ENCODE results near the gene SLC7A9.

The SLC7A9 gene

GRCh38 chr19:32876236-32876918 is 6.8 kb upstream of the SLC7A9 start:
- Histone ChIP-seq H2AFZ (no peak overlapping the region), H3K4me3 (ENCODE audit: low read depth, low read length) (no peak overlapping the region), H3K9ac (no peak overlapping the region), H3K27me3 (ENCODE audit: control insufficient read depth, insufficient read depth, low read length) (no peaks in the 10 kb centered on the region), H3K4me1 (no peaks in the 10 kb centered on the region), H3K79me2 (no peaks in the 10 kb centered on the region), H3K9me3 (ENCODE audit: control insufficient read depth, low read length) (no peaks in the 10 kb centered on the region), H3K4me2 (ENCODE audit: low read length) (no peak overlapping the region), H3K27ac (no peak overlapping the region), H3K36me3 (ENCODE audit: control insufficient read depth, insufficient read depth, low read length) (no peaks in the 10 kb centered on the region)
- no peak for TF ChIP-seq CTCF (IDR thresholded peaks at IDR 0.05)

- no peaks in the 10 kb centered on the region for H3K4me1 ChIP-seq
- H3K36me3 ChIP-seq (ENCODE audit: control insufficient read depth, insufficient read depth, low read length), result no peaks in the 10 kb centered on the region
- no peak for TF ChIP-seq CTCF (IDR thresholded peaks at IDR 0.05)
Measured at GRCh38 chr19:32875428-32875827, 5.9 kb upstream of the SLC7A9 start.

GRCh38 chr19:32874605-32875004 is 5.0 kb upstream of the SLC7A9 start:
- Histone ChIP-seq H3K9me3 (ENCODE audit: control insufficient read depth, low read length) (no peaks in the 10 kb centered on the region), H3K79me2 (no peaks in the 10 kb centered on the region), H3K27me3 (ENCODE audit: control insufficient read depth, insufficient read depth, low read length) (no peaks in the 10 kb centered on the region), H2AFZ (no peak overlapping the region), H3K9ac (no peak overlapping the region), H3K4me2 (ENCODE audit: low read length) (no peak overlapping the region), H3K4me3 (ENCODE audit: low read depth, low read length) (no peak overlapping the region), H3K27ac (no peak overlapping the region), H3K36me3 (ENCODE audit: control insufficient read depth, insufficient read depth, low read length) (no peaks in the 10 kb centered on the region), H3K4me1 (no peaks in the 10 kb centered on the region)
- TF ChIP-seq CTCF (IDR thresholded peaks at IDR 0.05), result no peak

More at GRCh38 chr19:32875428-32875827, 5.9 kb upstream of the SLC7A9 start:
- Histone ChIP-seq H3K4me2 (ENCODE audit: low read length) (no peak overlapping the region), H3K4me3 (ENCODE audit: low read depth, low read length) (no peak overlapping the region), H3K9me3 (ENCODE audit: control insufficient read depth, low read length) (no peaks in the 10 kb centered on the region), H3K79me2 (no peaks in the 10 kb centered on the region), H3K27ac (no peak overlapping the region), H3K9ac (no peak overlapping the region), H3K27me3 (ENCODE audit: control insufficient read depth, insufficient read depth, low read length) (no peaks in the 10 kb centered on the region), H2AFZ (no peak overlapping the region)

GRCh38 chr19:32873247-32873959 is 3.8 kb upstream of the SLC7A9 start:
- no peak overlapping the region for H2AFZ ChIP-seq
- H3K4me3 ChIP-seq (ENCODE audit: low read depth, low read length), result no peak overlapping the region
- H3K27me3 ChIP-seq (ENCODE audit: control insufficient read depth, insufficient read depth, low read length), result no peaks in the 10 kb centered on the region
- no peaks in the 10 kb centered on the region for H3K79me2 ChIP-seq
- H3K4me2 ChIP-seq (ENCODE audit: low read length), result no peak overlapping the region
- no peak for TF ChIP-seq CTCF (IDR thresholded peaks at IDR 0.05)
- no peak overlapping the region for H3K27ac ChIP-seq
- no peak overlapping the region for H3K9ac ChIP-seq
- H3K9me3 ChIP-seq (ENCODE audit: control insufficient read depth, low read length), result no peaks in the 10 kb centered on the region
- no peaks in the 10 kb centered on the region for H3K4me1 ChIP-seq
- no peaks in the 10 kb centered on the region for H3K36me3 ChIP-seq (ENCODE audit: control insufficient read depth, insufficient read depth, low read length)
